HEK293 (cell line): Measurements from ENCODE around the gene ATP5MC2.
A peak's percentile ranks its signal among the peaks of the same experiment; 100 is the strongest.

Source experiments
- FEZF1 ChIP-seq: fragments of 450-650 bp; formaldehyde crosslinking; IDR thresholded peaks from 2 replicates; pipeline ENCODE4 v1.5.1; 2016; ENCODE audit warnings: missing biosample characterization, missing genetic modification characterization
- HOXC10 ChIP-seq: sonication (generic); formaldehyde crosslinking; IDR thresholded peaks from 2 replicates; pipeline ENCODE4 v1.8.1; 2023; ENCODE audit warnings: mild to moderate bottlenecking, missing genetic modification reagents
- IKZF3 ChIP-seq: fragments of 450-650 bp; IDR thresholded peaks from 2 replicates; pipeline ENCODE4 v1.5.0; 2018; ENCODE audit warnings: missing biosample characterization, mild to moderate bottlenecking, missing genetic modification characterization, moderate library complexity
- KLF1 ChIP-seq: fragments of 450-650 bp; formaldehyde crosslinking; IDR thresholded peaks from 2 replicates; pipeline ENCODE4 v1.5.1; 2016; ENCODE audit warnings: missing biosample characterization, missing genetic modification characterization
- OVOL3 ChIP-seq: fragments of 450-650 bp; formaldehyde crosslinking; IDR thresholded peaks from 2 replicates; pipeline ENCODE4 v1.5.1; 2016; ENCODE audit warnings: missing biosample characterization, missing genetic modification characterization
- PRDM1 ChIP-seq: fragments of 450-650 bp; formaldehyde crosslinking; IDR thresholded peaks from 2 replicates; pipeline ENCODE4; 2016; ENCODE audit warnings: missing biosample characterization, missing genetic modification characterization
- REPIN1 ChIP-seq: fragments of 450-650 bp; formaldehyde crosslinking; IDR thresholded peaks from 2 replicates; pipeline ENCODE4 v1.5.1; 2017; ENCODE audit warnings: missing biosample characterization, missing genetic modification characterization, low read depth
- SALL2 ChIP-seq: fragments of 450-650 bp; formaldehyde crosslinking; IDR thresholded peaks from 2 replicates; pipeline ENCODE4 v1.5.0; 2017; ENCODE audit warnings: missing biosample characterization, mild to moderate bottlenecking, missing genetic modification characterization, borderline replicate concordance
- SP3 ChIP-seq: fragments of 450-650 bp; formaldehyde crosslinking; IDR thresholded peaks from 2 replicates; pipeline ENCODE4 v1.5.1; 2016; ENCODE audit warnings: missing biosample characterization, missing genetic modification characterization
- TCF7L2 ChIP-seq: IDR thresholded peaks from 2 replicates; pipeline ENCODE4 v1.6.1; 2011; ENCODE audit warnings: low read depth, mild to moderate bottlenecking, inconsistent platforms, low read length, moderate library complexity, borderline replicate concordance
- YY1 ChIP-seq: fragments of 450-650 bp; formaldehyde crosslinking; IDR thresholded peaks from 2 replicates; pipeline ENCODE4 v1.5.1; 2018; ENCODE audit warnings: missing biosample characterization, missing genetic modification characterization
- ZBTB48 ChIP-seq: fragments of 450-650 bp; formaldehyde crosslinking; IDR thresholded peaks from 2 replicates; pipeline ENCODE4 v1.5.1; 2016; ENCODE audit warnings: missing biosample characterization, missing genetic modification characterization
- ZNF121 ChIP-seq: fragments of 450-650 bp; formaldehyde crosslinking; IDR thresholded peaks from 2 replicates; pipeline ENCODE4 v1.5.1; 2016; ENCODE audit warnings: missing biosample characterization, missing genetic modification characterization
- ZNF132 ChIP-seq: fragments of 450-650 bp; formaldehyde crosslinking; IDR thresholded peaks from 2 replicates; pipeline ENCODE4 v1.5.1; 2017; ENCODE audit warnings: missing biosample characterization, missing genetic modification characterization, borderline replicate concordance
- ZNF174 ChIP-seq: fragments of 450-650 bp; formaldehyde crosslinking; IDR thresholded peaks from 2 replicates; pipeline ENCODE4 v1.5.0; 2017; ENCODE audit warnings: missing biosample characterization, mild to moderate bottlenecking, missing genetic modification characterization
- ZNF221 ChIP-seq: fragments of 450-650 bp; formaldehyde crosslinking; IDR thresholded peaks from 2 replicates; pipeline ENCODE4 v1.5.1; 2017; ENCODE audit warnings: missing biosample characterization, missing genetic modification characterization, borderline replicate concordance
- ZNF341 ChIP-seq: fragments of 450-650 bp; formaldehyde crosslinking; IDR thresholded peaks from 2 replicates; pipeline ENCODE4; 2016; ENCODE audit warnings: low read depth, missing biosample characterization, missing genetic modification characterization
- ZNF423 ChIP-seq: fragments of 450-650 bp; formaldehyde crosslinking; IDR thresholded peaks from 2 replicates; pipeline ENCODE4 v1.5.1; 2016; ENCODE audit warnings: missing biosample characterization, missing genetic modification characterization
- ZNF473 ChIP-seq: fragments of 450-650 bp; formaldehyde crosslinking; IDR thresholded peaks from 2 replicates; pipeline ENCODE4 v1.5.1; 2017; ENCODE audit warnings: missing biosample characterization, missing genetic modification characterization
- ZNF48 ChIP-seq: fragments of 450-650 bp; formaldehyde crosslinking; IDR thresholded peaks from 2 replicates; pipeline ENCODE4 v1.5.1; 2016; ENCODE audit warnings: missing biosample characterization, missing genetic modification characterization
- ZNF514 ChIP-seq: fragments of 450-650 bp; formaldehyde crosslinking; IDR thresholded peaks from 2 replicates; pipeline ENCODE4 v1.5.1; 2016; ENCODE audit warnings: missing biosample characterization, missing genetic modification characterization
- ZNF585B ChIP-seq: fragments of 450-650 bp; formaldehyde crosslinking; IDR thresholded peaks from 2 replicates; pipeline ENCODE4 v1.5.1; 2016; ENCODE audit warnings: missing biosample characterization, missing genetic modification characterization
- ZNF621 ChIP-seq: fragments of 450-650 bp; formaldehyde crosslinking; IDR thresholded peaks from 2 replicates; pipeline ENCODE4 v1.5.1; 2017; ENCODE audit warnings: missing biosample characterization, missing genetic modification characterization
- ZNF707 ChIP-seq: fragments of 450-650 bp; formaldehyde crosslinking; IDR thresholded peaks from 2 replicates; pipeline ENCODE4 v1.5.1; 2016; ENCODE audit warnings: missing biosample characterization, missing genetic modification characterization
- ZNF76 ChIP-seq: fragments of 450-650 bp; formaldehyde crosslinking; IDR thresholded peaks from 2 replicates; pipeline ENCODE4; 2016; ENCODE audit warnings: low read depth, missing biosample characterization, missing genetic modification characterization, borderline replicate concordance
- ZNF777 ChIP-seq: fragments of 450-650 bp; formaldehyde crosslinking; IDR thresholded peaks from 2 replicates; pipeline ENCODE4 v1.5.1; 2017; ENCODE audit warnings: missing biosample characterization, missing genetic modification characterization, borderline replicate concordance
- ZNF792 ChIP-seq: fragments of 450-650 bp; formaldehyde crosslinking; IDR thresholded peaks from 2 replicates; pipeline ENCODE4 v1.5.1; 2016; ENCODE audit warnings: missing biosample characterization, missing genetic modification characterization
- ZXDB ChIP-seq: fragments of 450-650 bp; formaldehyde crosslinking; IDR thresholded peaks from 2 replicates; pipeline ENCODE4 v1.5.1; 2016; ENCODE audit warnings: missing biosample characterization, missing genetic modification characterization
- TF ChIP-seq, protein P1 (sequence below): fragments of 450-650 bp; formaldehyde crosslinking; IDR thresholded peaks from 2 replicates; pipeline ENCODE4 v1.5.1; 2016; ENCODE audit warnings: missing biosample characterization, missing genetic modification characterization
- TF ChIP-seq, protein P2 (sequence below): fragments of 450-650 bp; formaldehyde crosslinking; IDR thresholded peaks from 2 replicates; pipeline ENCODE4 v1.5.1; 2016; ENCODE audit warnings: missing biosample characterization, missing genetic modification characterization, borderline replicate concordance
- TF ChIP-seq, protein P3 (sequence below): fragments of 450-650 bp; formaldehyde crosslinking; IDR thresholded peaks from 2 replicates; pipeline ENCODE4 v1.5.1; 2017; ENCODE audit warnings: missing biosample characterization, missing genetic modification characterization
- TF ChIP-seq, protein P4 (sequence below): fragments of 450-650 bp; formaldehyde crosslinking; IDR thresholded peaks from 2 replicates; pipeline ENCODE4 v1.5.1; 2016; ENCODE audit warnings: missing biosample characterization, missing genetic modification characterization
- TF ChIP-seq, protein P5 (sequence below): fragments of 450-650 bp; formaldehyde crosslinking; IDR thresholded peaks from 2 replicates; pipeline ENCODE4 v1.5.1; 2016; ENCODE audit warnings: missing biosample characterization, missing genetic modification characterization

Gene ATP5MC2

DNA sequence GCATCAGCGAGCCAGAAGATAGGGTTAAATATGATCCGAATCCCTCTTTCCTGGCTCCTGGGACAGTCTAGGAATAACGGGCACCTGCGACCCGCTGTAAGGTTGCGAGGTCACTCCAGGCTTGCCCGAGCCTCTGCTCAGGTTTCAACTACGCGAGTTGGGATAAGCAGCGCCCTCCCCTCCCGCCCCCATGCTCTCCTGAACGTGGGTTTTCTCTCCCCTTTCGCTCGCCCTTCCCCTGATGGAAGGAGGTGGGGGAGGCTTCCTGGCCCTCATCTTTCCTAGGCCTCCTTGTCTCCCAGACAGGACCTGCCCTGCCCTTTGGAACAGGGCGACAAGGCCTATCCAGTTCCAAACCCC is 753 bp upstream of the ATP5MC2 start (continued):
- TF ChIP-seq REPIN1 (tag by site-specific recombination) (no peak), SP3 (tag by site-specific recombination) (no peak), ZNF174 (tag by site-specific recombination) (no peak), PRDM1 (tag by site-specific recombination) (peak; percentile 92), KLF1 (no peak), TCF7L2 (no peak), ZNF777 (tag by site-specific recombination) (no peak), ZNF221 (tag by site-specific recombination) (no peak), ZNF585B (tag by site-specific recombination) (no peak), ZNF48 (no peak), ZNF121 (tag by site-specific recombination) (no peak), ZNF792 (tag by site-specific recombination) (no peak), ZNF707 (no peak), ZNF76 (no peak), ZNF621 (tag by site-specific recombination) (no peak), OVOL3 (no peak), ZNF341 (tag by site-specific recombination) (no peak; the same call in 1 of the 2 replicates), IKZF3 (tag by site-specific recombination) (peak; percentile 87), SALL2 (tag by site-specific recombination) (no peak), ZNF132 (tag by site-specific recombination) (no peak), ZBTB48 (tag by site-specific recombination) (no peak), ZNF473 (tag by site-specific recombination) (no peak), ZXDB (0 out of 2 replicates have a peak, but pooled peaks have one; percentile 14), ZNF423 (no peak), YY1 (tag by site-specific recombination) (no peak), ZNF514 (no peak), FEZF1 (tag by site-specific recombination) (0 out of 2 replicates have a peak, but pooled peaks have one; percentile 3), HOXC10 (CRISPR knock-in tag) (no peak)
- TF ChIP-seq, protein P1, sequence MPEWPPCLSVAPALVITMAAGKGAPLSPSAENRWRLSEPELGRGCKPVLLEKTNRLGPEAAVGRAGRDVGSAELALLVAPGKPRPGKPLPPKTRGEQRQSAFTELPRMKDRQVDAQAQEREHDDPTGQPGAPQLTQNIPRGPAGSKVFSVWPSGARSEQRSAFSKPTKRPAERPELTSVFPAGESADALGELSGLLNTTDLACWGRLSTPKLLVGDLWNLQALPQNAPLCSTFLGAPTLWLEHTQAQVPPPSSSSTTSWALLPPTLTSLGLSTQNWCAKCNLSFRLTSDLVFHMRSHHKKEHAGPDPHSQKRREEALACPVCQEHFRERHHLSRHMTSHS (tag by site-specific recombination): no peak
- TF ChIP-seq, protein P2, sequence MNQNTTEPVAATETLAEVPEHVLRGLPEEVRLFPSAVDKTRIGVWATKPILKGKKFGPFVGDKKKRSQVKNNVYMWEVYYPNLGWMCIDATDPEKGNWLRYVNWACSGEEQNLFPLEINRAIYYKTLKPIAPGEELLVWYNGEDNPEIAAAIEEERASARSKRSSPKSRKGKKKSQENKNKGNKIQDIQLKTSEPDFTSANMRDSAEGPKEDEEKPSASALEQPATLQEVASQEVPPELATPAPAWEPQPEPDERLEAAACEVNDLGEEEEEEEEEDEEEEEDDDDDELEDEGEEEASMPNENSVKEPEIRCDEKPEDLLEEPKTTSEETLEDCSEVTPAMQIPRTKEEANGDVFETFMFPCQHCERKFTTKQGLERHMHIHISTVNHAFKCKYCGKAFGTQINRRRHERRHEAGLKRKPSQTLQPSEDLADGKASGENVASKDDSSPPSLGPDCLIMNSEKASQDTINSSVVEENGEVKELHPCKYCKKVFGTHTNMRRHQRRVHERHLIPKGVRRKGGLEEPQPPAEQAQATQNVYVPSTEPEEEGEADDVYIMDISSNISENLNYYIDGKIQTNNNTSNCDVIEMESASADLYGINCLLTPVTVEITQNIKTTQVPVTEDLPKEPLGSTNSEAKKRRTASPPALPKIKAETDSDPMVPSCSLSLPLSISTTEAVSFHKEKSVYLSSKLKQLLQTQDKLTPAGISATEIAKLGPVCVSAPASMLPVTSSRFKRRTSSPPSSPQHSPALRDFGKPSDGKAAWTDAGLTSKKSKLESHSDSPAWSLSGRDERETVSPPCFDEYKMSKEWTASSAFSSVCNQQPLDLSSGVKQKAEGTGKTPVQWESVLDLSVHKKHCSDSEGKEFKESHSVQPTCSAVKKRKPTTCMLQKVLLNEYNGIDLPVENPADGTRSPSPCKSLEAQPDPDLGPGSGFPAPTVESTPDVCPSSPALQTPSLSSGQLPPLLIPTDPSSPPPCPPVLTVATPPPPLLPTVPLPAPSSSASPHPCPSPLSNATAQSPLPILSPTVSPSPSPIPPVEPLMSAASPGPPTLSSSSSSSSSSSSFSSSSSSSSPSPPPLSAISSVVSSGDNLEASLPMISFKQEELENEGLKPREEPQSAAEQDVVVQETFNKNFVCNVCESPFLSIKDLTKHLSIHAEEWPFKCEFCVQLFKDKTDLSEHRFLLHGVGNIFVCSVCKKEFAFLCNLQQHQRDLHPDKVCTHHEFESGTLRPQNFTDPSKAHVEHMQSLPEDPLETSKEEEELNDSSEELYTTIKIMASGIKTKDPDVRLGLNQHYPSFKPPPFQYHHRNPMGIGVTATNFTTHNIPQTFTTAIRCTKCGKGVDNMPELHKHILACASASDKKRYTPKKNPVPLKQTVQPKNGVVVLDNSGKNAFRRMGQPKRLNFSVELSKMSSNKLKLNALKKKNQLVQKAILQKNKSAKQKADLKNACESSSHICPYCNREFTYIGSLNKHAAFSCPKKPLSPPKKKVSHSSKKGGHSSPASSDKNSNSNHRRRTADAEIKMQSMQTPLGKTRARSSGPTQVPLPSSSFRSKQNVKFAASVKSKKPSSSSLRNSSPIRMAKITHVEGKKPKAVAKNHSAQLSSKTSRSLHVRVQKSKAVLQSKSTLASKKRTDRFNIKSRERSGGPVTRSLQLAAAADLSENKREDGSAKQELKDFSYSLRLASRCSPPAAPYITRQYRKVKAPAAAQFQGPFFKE (tag by site-specific recombination): no peak
- TF ChIP-seq, protein P3, sequence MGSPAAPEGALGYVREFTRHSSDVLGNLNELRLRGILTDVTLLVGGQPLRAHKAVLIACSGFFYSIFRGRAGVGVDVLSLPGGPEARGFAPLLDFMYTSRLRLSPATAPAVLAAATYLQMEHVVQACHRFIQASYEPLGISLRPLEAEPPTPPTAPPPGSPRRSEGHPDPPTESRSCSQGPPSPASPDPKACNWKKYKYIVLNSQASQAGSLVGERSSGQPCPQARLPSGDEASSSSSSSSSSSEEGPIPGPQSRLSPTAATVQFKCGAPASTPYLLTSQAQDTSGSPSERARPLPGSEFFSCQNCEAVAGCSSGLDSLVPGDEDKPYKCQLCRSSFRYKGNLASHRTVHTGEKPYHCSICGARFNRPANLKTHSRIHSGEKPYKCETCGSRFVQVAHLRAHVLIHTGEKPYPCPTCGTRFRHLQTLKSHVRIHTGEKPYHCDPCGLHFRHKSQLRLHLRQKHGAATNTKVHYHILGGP (tag by site-specific recombination): peak; percentile 45; the same call in 1 of the 2 replicates
- TF ChIP-seq, protein P4, sequence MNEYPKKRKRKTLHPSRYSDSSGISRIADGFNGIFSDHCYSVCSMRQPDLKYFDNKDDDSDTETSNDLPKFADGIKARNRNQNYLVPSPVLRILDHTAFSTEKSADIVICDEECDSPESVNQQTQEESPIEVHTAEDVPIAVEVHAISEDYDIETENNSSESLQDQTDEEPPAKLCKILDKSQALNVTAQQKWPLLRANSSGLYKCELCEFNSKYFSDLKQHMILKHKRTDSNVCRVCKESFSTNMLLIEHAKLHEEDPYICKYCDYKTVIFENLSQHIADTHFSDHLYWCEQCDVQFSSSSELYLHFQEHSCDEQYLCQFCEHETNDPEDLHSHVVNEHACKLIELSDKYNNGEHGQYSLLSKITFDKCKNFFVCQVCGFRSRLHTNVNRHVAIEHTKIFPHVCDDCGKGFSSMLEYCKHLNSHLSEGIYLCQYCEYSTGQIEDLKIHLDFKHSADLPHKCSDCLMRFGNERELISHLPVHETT (tag by site-specific recombination): 0 out of 2 replicates have a peak, but pooled peaks have one; percentile 7
- TF ChIP-seq, protein P5, sequence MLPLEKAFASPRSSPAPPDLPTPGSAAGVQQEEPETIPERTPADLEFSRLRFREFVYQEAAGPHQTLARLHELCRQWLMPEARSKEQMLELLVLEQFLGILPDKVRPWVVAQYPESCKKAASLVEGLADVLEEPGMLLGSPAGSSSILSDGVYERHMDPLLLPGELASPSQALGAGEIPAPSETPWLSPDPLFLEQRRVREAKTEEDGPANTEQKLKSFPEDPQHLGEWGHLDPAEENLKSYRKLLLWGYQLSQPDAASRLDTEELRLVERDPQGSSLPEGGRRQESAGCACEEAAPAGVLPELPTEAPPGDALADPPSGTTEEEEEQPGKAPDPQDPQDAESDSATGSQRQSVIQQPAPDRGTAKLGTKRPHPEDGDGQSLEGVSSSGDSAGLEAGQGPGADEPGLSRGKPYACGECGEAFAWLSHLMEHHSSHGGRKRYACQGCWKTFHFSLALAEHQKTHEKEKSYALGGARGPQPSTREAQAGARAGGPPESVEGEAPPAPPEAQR (tag by site-specific recombination): no peak
